ES-I3 (cell line): ENCODE measurements around the gene SLC5A4.
A peak's percentile ranks its signal among the peaks of the same experiment; 100 is the strongest.
"Not testable (repeated sequence)": the region's sequence is repeated elsewhere in the genome, so short reads cannot be mapped to it uniquely, and the experiment has no call there.

Experiments used
- H3K36me3 ChIP-seq: 2 replicates; pipeline ENCODE4 v1.6.1; 2013; ENCODE audit warnings: mild to moderate bottlenecking, low read length, control low read depth, moderate library complexity; ENCODE audit not compliant: insufficient read depth
- H3K4me1 ChIP-seq: 2 replicates; pipeline ENCODE4 v1.6.1; 2013; ENCODE audit warnings: mild to moderate bottlenecking, control low read depth, low read length; ENCODE audit not compliant: insufficient read depth
- H3K9ac ChIP-seq: 2 replicates; pipeline ENCODE4 v1.6.1; 2013; ENCODE audit warnings: low read depth, mild to moderate bottlenecking, low read length, moderate library complexity
- H3K9me3 ChIP-seq: 2 replicates; pipeline ENCODE4 v1.6.1; 2013; ENCODE audit warnings: mild to moderate bottlenecking, low read length, moderate library complexity; ENCODE audit not compliant: control insufficient read depth, insufficient read depth

The SLC5A4 gene

GRCh38 chr22:32200752-32201151 lies 54.4 kb downstream of the SLC5A4 start:
- Histone ChIP-seq H3K9me3 (no peaks in the 10 kb centered on the region), H3K36me3 (no peaks in the 10 kb centered on the region), H3K9ac (no peak overlapping the region), H3K4me1 (no peaks in the 10 kb centered on the region; the same call in 1 of the 2 replicates)

- no peaks in the 10 kb centered on the region for H3K9me3 ChIP-seq
- no peaks in the 10 kb centered on the region; the same call in 1 of the 2 replicates for H3K4me1 ChIP-seq
- H3K36me3 ChIP-seq, result no peaks in the 10 kb centered on the region
- H3K9ac ChIP-seq, result no peak overlapping the region
These were observed 55.2 kb downstream of the SLC5A4 start for GRCh38 chr22:32199961-32200360.

- no peaks in the 10 kb centered on the region; the same call in 1 of the 2 replicates for H3K4me1 ChIP-seq
- H3K9ac ChIP-seq, result no peak overlapping the region
- H3K36me3 ChIP-seq, result no peaks in the 10 kb centered on the region
- H3K9me3 ChIP-seq, result no peaks in the 10 kb centered on the region
These were observed 55.8 kb downstream of the SLC5A4 start for GRCh38 chr22:32199341-32199740.

GRCh38 chr22:32197553-32198226 lies 57.5 kb downstream of the SLC5A4 start:
- not testable (repeated sequence) for H3K4me1 ChIP-seq, H3K9ac ChIP-seq, H3K36me3 ChIP-seq

GRCh38 chr22:32195900-32196299 lies 59.2 kb downstream of the SLC5A4 start:
- not testable (repeated sequence) for H3K36me3 ChIP-seq, H3K9ac ChIP-seq, H3K4me1 ChIP-seq, H3K9me3 ChIP-seq

More at GRCh38 chr22:32197553-32198226, 57.5 kb downstream of the SLC5A4 start:
- not testable (repeated sequence) for H3K9me3 ChIP-seq

- H3K9ac ChIP-seq, H3K4me1 ChIP-seq, H3K36me3 ChIP-seq, H3K9me3 ChIP-seq: not testable (repeated sequence)
These were observed 61.8 kb downstream of the SLC5A4 start for GRCh38 chr22:32193346-32193745.

GRCh38 chr22:32191021-32191420 lies 64.1 kb downstream of the SLC5A4 start:
- H3K9ac ChIP-seq, H3K9me3 ChIP-seq, H3K36me3 ChIP-seq, H3K4me1 ChIP-seq: not testable (repeated sequence)

- Histone ChIP-seq H3K36me3 (no peaks in the 10 kb centered on the region), H3K9ac (no peak overlapping the region), H3K4me1 (no peaks in the 10 kb centered on the region), H3K9me3 (no peaks in the 10 kb centered on the region)
These were observed 69.3 kb downstream of the SLC5A4 start for GRCh38 chr22:32185821-32186220.

GRCh38 chr22:32183625-32184024 lies 71.5 kb downstream of the SLC5A4 start:
- H3K9me3 ChIP-seq, result no peaks in the 10 kb centered on the region
- H3K9ac ChIP-seq, result no peak overlapping the region
- no peaks in the 10 kb centered on the region for H3K36me3 ChIP-seq
- no peaks in the 10 kb centered on the region for H3K4me1 ChIP-seq

GRCh38 chr22:32181043-32181442 lies 74.1 kb downstream of the SLC5A4 start:
- H3K9ac ChIP-seq, result no peak overlapping the region

GRCh38 chr22:32177221-32177765 lies 77.9 kb downstream of the SLC5A4 start:
- Histone ChIP-seq H3K4me1 (peaks cover 3% of the 10 kb centered on the region; the same call in 1 of the 2 replicates), H3K36me3 (no peaks in the 10 kb centered on the region), H3K9ac (no peak overlapping the region), H3K9me3 (no peaks in the 10 kb centered on the region)

More at GRCh38 chr22:32181043-32181442, 74.1 kb downstream of the SLC5A4 start:
- no peaks in the 10 kb centered on the region for H3K36me3 ChIP-seq
- H3K9me3 ChIP-seq, result no peaks in the 10 kb centered on the region
- no peaks in the 10 kb centered on the region for H3K4me1 ChIP-seq

GRCh38 chr22:32175683-32176644 lies 79.2 kb downstream of the SLC5A4 start:
- no peaks in the 10 kb centered on the region for H3K36me3 ChIP-seq
- peaks cover 3% of the 10 kb centered on the region; the same call in 1 of the 2 replicates for H3K4me1 ChIP-seq
- H3K9me3 ChIP-seq, result no peaks in the 10 kb centered on the region
- H3K9ac ChIP-seq, result peak overlapping the region; percentile 61; the same call in 1 of the 2 replicates

- H3K9me3 ChIP-seq, result no peaks in the 10 kb centered on the region
- H3K36me3 ChIP-seq, result no peaks in the 10 kb centered on the region
These were observed 80.0 kb downstream of the SLC5A4 start for GRCh38 chr22:32175115-32175514.

More at GRCh38 chr22:32175115-32175514, 80.0 kb downstream of the SLC5A4 start:
- H3K4me1 ChIP-seq, result peaks cover 3% of the 10 kb centered on the region; the same call in 1 of the 2 replicates
- no peak overlapping the region for H3K9ac ChIP-seq
